ENCODE results near the gene SPDYE2B.
"Not testable (repeated sequence)": the region's sequence is repeated elsewhere in the genome, so short reads cannot be mapped to it uniquely, and the experiment has no call there.

The SPDYE2B gene, protein sequence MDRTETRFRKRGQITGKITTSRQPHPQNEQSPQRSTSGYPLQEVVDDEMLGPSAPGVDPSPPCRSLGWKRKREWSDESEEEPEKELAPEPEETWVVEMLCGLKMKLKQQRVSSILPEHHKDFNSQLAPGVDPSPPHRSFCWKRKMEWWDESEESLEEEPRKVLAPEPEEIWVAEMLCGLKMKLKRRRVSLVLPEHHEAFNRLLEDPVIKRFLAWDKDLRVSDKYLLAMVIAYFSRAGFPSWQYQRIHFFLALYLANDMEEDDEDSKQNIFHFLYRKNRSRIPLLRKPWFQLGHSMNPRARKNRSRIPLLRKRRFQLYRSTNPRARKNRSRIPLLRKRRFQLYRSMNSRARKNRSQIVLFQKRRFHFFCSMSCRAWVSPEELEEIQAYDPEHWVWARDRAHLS

DNA sequence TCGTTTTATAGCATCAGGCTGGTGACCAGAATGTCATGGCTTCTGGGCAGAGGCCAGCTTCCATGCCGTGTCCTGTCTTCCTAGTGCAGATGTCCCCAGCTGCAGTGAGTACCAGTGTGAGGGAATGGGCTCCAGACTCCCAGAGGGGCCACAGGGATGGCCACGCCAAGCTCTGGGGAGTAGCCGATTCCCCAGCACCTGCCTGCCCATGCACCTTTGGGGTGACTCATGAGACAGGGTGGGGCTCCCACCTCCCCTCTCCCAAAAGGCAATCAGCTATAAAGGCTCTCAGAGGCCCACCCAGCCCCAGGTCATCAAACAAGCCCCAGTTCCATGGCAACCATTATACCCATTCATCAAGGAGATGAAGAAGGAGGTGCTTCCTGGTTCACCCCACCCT lies at the start of gene SPDYE2B:
TSS of gene SPDYE2B (plus strand) at position 396 of the 400 bp plus-strand sequence. CDS start 2,030 bp downstream, outside the sequence.
- DNase-seq (ENCODE audit: low read depth in 2 of 2): not testable (repeated sequence)

DNA sequence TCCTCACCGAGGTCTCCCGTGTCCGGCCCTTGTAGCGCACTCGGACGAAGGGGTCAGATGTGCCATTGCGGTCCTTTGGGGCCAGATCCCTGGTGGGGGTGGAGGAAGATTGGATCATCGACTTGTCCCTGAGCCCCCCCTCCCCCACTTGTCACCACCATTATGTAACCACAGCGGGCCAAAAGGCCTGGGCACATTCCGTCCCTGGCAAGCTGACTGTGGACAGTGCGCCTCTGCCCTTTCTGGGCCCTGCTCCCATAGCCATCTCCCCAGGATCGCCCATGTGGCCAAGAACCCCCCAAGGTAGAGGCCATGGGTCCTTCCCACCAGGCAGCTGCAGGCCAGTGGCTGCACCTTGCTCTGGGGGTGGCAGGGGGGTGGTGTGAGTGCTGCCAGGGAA lies 47.8 kb upstream of the SPDYE2B start:
- not testable (repeated sequence) for DNase-seq (ENCODE audit: low read depth in 2 of 2)

DNA sequence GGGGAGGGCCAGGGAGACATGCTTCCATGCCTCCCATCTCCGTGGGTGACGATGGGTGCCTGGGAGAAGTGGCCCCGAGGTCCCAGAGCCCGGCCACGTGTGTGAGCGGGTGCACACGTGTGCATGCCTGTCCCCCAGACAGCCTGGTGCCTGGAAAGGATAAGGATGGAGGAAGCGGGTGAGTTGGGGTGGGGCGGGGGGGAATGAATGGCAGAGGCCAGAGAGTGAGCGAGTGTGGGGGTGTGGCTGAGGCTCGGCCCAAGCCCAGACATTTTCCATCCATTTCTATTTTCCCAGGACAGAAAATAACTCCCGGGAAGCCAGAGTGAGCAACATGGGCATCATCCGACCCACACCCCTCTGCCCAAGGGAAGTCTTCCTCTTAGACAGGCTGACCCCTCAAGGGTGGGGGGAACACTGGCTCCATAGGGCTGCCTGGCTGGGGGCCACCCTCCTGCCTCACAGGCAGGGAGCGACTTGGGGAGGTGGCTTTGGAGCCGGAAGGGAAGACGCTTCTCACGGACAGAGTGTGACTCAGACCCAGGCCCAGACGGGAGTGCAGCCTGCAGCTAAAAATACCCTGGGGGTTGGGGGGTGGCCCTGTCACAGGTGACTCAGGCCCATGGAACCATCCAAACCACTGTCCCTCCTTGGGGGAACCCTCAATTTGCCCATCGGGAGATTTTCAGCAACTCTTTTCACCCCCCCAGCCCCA lies 45.5 kb upstream of the SPDYE2B start:
- not testable (repeated sequence) for DNase-seq (ENCODE audit: low read depth in 2 of 2)

DNA sequence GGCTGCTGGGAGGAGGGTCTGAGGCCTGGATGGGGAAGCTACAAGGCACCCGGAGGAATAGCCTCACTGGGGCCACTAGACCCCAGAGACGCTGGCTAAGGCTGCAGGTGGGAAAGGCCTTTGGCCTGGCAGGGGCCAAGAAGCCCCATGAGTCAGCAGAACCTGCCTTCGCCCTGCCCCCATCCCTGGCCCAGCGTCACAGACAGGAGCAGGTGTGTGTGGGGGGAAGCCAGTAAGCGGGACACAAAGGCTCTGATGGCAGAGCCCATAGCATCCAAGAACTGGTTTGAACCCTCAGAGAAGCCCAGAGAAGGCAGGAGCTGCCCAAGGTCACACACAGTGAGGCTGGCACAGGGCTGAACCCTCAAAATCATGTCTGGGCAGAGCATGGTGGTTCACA lies 43.3 kb upstream of the SPDYE2B start:
- DNase-seq (ENCODE audit: low read depth in 2 of 2): not testable (repeated sequence)

DNA sequence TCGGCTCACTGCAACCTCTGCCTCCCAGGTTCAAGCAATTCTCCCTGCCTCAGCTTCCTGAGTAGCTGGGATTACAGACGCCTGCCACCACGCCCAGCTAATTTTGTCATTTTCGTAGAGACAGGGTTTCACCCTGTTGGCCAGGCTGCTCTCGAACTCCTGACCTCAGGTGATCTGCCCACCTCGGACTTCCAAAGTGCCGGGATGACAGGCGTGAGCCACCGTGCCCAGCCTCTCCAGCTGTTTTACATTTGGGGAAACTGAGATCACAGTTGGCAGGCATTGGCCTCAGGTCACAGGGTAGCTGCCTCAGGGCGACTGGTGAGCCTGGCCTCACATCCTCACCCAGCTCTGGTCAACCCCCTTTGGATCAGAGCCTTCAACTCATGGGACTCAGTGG lies 40.4 kb upstream of the SPDYE2B start:
- not testable (repeated sequence) for DNase-seq (ENCODE audit: low read depth in 2 of 2)

DNA sequence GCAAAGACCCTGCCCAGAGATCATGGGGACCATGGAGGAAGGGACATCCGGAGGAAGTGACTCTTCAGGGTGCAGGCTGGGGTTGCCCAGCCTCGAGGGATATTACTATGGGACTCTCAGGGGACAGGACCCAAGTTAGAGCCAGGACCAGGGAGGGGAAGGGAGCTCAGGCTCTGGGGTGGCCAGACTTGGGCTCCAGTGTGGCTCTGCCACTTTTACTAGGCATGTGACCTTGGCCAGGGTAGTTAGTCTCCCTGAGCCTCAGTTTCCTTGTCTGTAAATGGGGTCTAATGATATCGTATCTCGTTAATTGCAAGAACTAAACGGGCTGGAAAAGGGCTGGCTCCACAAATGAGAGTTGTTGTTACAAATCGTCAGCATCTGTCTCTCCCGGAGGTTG lies 39.7 kb upstream of the SPDYE2B start:
- not testable (repeated sequence) for DNase-seq (ENCODE audit: low read depth in 2 of 2)

DNA sequence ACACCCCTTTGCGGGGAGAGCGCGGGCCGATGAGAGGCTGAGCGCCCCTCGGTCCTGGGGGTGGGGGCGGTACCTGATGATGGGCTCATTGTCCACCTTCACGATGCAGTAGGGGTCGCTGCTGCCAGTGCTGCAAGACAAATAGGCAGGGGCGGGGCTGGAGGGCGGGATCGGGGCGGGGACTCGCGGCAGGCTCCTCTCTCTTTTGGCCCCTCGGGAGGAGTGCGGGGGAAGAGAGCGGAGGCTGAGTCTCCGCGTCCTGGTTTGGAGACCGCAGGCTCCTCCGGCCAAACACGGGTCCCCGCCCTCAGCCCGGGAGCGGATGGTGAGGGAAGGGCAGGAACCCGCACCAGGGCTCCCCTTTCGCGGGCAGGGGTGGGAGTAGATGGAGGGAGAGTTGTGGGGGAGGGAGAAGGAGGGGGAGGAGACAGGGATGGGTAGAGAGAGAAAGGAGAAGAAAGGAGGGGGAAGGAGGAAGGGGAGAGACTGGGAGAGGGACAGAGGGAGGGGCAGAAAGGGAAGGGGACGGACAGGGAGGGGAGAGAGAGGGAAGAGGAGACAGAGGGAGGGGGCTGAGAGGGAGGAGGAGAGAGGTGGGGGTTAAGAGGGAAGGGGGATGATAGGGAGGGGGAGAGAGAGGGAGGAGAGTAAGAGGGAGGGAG lies 39.0 kb upstream of the SPDYE2B start:
- not testable (repeated sequence) for DNase-seq (ENCODE audit: low read depth in 2 of 2)

DNA sequence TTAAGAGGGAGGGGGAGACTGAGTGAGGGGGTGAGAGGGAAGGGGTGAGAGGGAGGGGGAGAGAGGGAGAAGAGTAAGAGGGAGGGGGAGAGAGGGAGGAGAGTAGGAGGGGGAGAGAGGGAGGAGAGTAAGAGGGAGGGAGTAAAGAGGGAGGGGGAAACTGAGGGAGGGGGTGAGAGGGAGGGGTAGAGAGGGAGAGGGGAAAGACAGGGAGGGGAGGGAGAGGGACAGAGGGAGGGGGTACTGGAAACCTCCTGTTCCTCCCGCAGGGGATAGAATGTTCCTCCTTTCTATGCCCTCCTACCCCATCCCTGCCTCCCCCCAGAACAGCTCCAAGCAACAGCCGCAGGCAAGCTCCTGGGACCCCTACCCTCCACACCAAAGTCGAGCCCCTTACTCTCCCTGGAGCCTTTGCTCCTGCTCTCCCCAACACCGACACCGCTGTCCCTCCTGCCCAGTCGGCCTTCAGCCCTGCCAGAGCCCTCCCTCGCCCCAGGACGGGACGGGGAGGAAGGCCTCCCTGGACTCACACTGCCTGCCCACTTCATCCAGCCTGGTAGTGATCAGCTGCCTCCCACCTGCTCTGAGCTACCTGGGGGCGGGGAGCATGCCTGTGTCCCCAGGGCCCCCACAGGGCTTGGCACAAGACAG lies 38.3 kb upstream of the SPDYE2B start:
- DNase-seq (ENCODE audit: low read depth in 2 of 2): not testable (repeated sequence)

DNA sequence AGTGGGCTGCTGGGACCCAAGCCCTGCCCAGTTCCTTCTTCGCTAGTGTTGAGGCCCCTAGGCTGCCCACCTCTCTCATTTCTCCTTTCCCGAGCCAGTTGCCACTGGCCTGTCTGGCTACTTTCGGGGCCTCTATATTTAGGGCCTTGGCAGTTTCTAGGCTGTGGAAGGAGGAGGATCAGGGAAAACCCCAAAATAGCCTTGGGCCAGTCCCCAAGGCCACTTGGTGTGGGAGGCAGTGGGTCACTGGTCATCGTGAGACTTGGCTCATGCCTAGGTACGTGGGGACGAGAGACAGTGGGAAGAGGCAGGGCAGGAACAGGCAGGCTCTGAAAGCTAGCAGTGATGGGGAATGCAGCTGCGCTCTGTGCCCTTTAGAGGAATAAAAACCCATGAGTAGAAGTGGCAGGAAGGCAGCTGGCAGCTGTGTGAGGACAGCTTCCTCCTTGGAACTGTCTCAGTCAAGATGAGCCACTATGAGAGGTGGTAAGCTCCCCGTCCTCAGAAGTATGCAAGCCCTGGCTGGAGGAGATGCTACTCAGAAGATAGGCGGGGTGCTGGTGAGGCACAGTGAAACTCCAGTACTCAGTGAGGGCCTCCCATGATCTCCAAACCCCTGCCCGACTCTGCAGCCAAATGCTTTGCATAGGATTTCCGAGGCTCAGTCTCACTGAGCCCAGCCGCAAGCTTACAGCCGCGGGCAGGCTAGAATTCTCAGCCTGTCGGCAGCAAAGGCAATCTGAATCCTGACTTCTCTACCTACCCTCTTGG lies 36.4 kb upstream of the SPDYE2B start:
- not testable (repeated sequence) for DNase-seq (ENCODE audit: low read depth in 2 of 2)

DNA sequence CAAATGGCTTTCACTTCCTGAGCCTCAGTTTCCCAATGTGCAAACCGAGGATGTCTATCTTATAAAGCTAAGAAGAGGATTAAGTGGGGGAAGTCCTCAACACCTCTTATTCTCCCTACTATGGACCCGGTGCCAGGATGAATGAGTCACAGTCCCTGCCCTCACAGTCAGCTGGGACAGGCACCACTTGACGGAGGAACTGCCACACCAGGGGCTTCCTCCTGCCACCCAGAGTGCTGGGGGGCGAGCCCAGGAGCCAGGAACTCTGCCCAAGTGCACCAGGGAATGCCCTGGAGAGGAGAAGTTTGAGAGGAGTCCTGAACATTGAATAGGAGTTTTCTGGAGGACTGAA lies 35.8 kb upstream of the SPDYE2B start:
- DNase-seq (ENCODE audit: low read depth in 2 of 2): not testable (repeated sequence)

DNA sequence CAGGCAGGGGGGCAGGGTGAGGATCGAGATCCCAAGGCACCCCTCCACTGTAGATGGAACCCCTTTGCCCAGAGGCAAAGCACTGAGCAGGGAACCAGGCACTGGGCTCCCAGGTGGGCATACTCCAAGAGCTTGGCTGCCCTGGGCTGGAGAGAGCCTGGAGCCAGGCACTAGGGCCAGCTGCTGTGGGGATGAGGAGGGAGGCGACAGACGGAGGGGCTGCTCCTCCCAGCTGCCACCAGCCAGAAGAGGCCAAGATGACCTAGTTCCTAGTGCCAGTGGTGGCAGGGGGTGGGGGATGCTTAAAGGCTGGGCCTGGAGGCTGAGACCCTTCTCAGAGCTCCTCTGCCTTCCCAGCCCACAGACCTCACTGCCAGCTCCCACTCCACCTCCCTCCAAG lies 35.2 kb upstream of the SPDYE2B start:
- DNase-seq (ENCODE audit: low read depth in 2 of 2): not testable (repeated sequence)

DNA sequence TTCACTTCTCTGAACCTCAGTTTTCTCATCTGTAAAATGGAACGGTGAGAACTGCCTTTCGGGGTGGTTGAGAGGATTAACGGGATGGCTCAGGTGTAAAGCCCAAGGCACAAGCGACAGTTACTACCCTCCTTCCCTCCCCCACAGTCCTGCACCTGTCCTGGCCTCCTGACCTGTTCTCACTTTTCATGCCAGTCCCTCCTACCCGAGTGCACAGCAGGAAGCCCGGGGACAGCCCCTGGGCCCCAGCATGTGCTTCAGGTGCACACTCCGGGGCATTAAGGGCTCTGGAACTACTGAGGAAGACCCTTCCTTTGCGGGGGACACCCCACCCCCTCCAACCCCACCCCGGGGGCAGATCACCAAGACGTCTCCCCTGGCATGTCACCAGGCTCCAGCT lies 34.2 kb upstream of the SPDYE2B start:
- not testable (repeated sequence) for DNase-seq (ENCODE audit: low read depth in 2 of 2)

DNA sequence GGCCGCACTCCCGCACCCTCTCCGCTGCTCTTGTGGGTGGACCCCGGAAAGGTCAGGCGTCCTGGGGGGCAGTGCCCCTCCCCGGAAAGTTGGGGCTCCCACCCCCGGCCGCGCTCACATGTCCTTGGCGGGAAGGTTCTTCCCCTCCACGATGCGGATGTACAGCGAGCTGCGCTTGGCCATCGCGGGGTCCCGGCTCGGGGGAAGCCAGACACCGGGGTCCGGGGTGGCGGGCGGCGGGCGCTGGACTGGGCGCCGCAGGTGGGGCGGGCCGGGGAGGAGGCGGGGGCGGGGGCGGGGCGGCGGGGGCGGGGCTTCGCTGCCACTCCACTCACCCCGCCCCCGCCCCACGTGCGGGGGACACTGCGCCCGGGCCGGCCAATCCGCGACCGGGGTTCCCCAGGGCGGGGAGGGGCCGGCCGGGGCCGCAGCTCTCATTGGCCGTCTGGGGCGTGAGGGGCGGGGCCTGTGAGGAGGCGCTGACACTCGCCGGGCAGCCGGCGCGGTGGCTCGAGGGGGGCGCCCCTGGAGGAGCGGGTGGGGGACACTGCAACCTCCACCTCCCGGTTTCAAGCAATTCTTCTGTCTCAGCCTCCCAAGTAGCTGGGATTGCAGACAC lies 33.5 kb upstream of the SPDYE2B start, which contains the start of gene RASA4:
TSS of gene RASA4 (minus strand) at position 250 of the 619 bp plus-strand sequence. CDS start at position 183, 67 bp downstream.
- peak in 1 of 2 experiments; percentile 21 for DNase-seq (ENCODE audit: low read depth in 2 of 2)

DNA sequence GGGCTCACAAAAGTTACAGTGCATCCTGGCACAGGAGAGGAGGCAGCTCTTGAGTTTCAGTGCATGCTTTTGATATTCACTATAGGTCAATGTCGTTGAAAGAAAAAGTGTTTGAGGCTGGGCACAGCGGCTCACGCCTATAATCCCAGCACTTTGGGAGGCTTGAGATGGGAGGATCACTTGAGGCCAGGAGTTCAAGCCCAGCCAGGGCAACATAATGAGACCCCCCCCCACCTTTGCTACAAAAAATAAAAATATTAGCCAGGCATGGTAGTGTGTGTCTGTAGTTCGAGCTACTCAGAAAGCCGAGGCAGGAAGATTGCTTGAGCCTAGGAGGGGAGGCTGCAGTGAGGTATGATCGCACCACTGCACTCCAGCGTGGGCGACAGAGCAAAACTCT lies 32.0 kb upstream of the SPDYE2B start:
- DNase-seq (ENCODE audit: low read depth in 2 of 2): not testable (repeated sequence)

DNA sequence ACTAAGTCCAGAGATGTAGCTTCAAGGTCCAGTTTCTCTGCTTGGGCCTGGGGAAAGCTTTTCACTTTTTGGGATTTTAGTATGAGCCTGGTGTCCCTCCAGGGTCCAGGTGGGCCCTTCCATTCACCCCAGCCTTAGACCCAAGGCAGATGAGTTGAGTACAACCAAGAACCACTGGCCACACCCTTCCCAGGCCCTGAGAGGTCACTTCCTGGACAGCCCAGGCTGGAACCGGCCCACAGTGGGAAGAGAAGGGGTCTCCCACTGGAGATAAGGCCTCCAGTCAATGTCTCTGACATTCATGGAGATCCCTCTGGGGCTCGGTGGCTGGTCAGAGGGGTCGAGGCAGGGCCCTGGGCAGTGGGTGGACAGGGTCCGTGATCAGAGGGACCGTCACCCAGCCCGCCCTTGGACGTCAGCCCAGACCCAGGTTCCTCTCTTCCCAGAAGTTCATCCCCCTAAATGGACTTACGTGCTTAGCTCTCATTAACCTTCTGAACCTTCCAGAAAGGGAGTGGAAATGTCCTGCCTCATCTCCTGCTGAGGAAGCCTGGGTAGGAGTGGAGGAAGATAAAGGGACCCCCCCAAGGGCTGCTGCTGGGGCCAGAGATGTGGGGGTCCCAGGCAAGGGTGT lies 22.7 kb upstream of the SPDYE2B start:
- DNase-seq (ENCODE audit: low read depth in 2 of 2): not testable (repeated sequence)

DNA sequence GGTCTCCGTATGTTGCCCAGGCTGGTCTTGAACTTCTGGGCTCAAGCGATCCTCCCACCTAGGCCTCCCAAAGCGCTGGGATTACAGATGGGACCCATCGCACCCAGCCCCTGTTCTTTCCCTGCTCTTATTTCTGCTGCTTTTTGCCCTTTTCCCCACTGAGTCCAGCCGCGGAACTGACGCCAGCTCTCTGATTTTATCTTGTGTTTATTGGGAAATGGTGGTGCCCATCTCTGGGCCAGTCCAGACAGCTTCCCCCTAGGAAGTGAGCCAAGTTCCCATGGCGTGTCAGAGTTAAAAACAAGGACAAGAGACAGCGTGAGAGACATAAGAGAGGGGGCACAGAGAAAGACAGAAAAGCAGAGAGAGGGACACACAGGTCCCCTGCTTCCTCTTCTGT lies 19.5 kb upstream of the SPDYE2B start:
- not testable (repeated sequence) for DNase-seq (ENCODE audit: low read depth in 2 of 2)

DNA sequence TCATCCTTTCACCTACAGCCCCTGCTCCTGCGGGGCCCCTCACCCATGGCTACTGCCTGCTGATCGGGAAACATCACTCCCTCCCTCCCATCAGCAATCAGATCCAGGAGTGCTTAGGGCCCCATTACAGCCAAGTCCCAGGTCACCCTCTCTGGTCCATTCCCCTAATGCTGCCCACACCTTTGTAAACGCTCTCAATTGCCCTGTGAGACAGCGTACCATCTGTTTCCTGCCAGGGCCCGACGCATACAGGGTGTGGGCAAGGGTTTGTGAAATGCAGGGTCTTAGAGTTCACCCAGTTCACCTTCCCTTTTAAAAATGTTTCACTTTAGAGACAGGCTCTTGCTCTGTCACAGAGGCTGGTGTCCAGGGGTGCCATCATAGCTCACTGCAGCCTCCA lies 15.8 kb upstream of the SPDYE2B start:
- DNase-seq (ENCODE audit: low read depth in 2 of 2): not testable (repeated sequence)

DNA sequence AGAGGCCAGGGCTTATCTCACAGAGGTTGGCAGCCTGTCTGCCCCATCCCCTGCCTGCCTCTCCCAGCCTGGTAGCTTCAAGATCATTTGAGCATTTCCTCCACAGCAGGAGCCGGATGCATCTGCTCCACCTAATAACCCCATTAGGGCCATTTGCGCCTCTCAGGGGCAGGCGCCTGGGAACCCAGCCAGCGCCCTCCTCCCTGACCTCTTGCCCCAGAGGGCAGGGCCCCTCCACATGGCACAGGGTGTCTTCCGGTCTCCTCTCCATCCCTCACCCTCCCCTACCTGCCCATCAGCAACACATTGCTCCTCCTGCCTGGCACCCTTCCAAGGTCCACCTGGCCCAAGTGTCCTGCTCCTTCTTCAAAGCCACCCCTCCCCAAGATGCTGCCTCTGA lies 14.8 kb upstream of the SPDYE2B start:
- DNase-seq (ENCODE audit: low read depth in 2 of 2): not testable (repeated sequence)

DNA sequence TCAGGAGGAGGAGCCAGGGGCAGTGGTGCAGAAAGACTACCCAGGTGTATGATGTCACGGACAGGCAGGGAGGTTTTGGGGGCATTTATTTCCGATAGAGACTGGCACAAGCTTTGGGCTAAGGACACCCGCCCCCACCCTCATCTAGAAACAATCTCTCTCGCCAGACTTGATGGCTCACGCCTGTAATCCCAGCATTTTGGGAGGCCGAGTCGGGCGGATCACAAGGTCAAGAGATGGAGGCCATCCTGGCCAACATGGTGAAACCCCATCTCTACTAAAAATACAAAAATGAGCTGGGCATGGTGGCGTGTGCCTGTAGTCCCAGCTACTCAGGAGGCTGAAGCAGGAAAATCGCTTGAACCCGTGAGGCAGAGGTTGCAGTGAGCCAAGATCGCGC lies 13.2 kb upstream of the SPDYE2B start:
- DNase-seq (ENCODE audit: low read depth in 2 of 2): not testable (repeated sequence)

DNA sequence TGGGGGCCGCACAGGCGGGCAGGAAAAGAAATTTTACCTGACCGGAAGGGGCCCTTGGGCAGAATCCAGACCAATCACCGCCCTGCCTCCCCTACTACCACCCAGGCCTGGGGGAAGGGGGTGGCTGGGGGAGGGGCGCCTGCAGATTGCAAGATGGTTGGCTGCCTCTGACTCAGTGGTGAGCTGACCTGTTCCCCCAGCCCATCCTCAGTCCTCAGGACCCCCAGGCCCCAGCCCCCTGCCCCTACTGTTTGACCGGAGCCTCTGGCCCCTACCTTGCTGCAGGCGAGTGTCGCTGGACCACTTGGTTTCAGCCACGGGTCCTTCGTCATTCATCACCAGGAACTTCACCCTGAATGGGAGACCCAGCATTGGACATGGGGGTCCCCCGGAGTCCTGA lies 11.3 kb upstream of the SPDYE2B start:
- not testable (repeated sequence) for DNase-seq (ENCODE audit: low read depth in 2 of 2)
